GM18499 (cell line): ENCODE results near the gene PTPRM.

Experiments used
- ATAC-seq: cut with Tn5 transposase; IDR thresholded peaks from one replicate; pipeline ENCODE4 v1.9.1; 2021; ENCODE audit warnings: moderate number of reproducible peaks; ENCODE audit not compliant: insufficient read depth, unreplicated experiment

The PTPRM gene

DNA sequence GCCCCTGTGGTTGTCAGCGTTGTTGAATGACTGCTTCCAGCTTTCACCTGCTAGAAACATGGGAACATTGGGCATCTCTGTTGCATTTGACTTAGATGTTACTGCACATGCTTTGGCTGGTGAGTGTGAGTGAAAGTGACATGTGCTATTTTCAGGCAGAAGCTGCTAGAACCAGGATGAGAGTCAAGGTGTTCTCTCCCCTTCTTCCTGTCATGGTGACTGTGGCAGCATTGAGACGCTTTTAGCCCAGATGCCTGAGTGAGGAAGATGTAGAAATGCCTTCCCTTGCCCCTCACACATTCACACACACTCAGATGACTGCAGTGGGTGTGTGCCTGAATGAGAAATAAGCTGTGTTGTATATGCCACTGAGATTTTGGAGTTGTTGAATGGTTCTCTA, 220.2 kb downstream of the PTPRM start:
- ATAC-seq = no peak

DNA sequence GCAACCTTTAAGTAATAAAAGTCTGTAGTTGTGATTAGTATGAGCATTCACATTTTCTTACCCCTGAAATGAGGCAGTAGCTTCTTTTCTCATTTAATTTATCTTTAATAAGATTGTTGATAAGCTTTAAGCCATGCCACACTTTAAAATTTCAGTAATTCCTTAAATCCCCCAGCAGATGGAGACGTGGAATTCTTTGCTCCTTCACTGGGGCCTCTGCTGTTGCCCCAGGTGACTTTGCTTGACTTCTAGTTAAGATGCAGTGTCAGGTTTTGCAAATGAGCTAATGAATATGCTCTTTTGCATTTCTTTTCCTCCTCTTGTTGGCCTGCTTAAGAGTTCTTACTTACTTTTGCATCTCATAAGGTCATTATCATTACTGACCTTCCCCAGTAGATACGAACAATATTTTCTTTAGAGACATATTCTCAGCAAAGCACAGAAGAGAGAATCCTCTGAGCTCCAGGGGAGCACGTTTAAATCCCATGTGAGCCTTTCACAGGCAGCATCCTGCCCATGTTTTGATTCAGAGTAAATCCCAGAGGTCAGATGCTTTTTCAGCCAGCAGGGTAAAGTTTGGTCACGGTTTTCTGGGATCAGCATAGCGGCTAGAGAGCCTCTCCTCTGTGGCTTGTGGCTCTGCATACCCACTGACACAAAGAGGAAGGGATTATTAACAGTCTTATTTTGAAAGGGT, 222.9 kb downstream of the PTPRM start:
- no peak for ATAC-seq

DNA sequence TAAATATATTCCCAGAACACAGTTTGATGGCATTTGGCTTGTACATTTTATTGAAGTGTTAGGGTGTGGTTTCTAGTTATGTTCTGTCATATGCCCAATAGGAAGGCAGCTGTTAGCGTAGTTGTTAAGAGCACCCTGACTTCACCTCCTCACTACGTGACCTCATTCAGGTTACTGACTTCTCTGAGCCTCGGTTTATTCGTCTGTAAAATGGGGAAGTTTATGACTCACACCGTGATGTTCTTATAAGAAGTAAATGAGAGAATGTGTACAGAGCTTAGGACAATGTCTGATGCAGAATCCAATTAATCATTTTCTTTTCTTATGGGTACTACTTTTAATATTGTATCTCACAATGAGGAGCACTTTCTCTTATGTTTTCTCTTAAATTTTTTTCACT, 226.0 kb downstream of the PTPRM start:
- ATAC-seq = no peak

DNA sequence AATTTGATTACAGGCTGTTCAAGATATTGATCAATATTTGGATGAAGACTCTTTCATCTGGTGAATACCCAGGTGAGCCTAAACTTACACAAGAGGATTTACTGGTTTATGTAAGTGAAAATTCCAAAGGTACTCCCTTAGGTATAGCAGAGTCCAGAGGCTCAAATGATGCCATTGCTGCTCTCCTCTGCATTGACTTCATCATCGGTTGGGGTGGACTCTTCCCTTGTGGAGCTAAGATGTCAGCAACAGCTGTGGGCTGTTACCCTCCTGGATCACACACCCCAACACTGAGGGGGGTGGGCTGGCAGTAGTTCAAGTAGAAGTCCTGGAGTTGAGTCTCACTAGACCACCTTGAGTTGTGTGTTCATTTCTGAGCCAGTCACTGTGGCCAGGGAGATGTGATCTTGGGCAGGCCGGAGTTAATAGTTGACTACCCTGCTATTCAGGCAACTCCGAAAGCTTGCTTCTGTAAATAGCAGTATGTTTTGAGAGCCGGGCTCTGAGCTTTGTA, 236.9 kb downstream of the PTPRM start:
- no peak for ATAC-seq

DNA sequence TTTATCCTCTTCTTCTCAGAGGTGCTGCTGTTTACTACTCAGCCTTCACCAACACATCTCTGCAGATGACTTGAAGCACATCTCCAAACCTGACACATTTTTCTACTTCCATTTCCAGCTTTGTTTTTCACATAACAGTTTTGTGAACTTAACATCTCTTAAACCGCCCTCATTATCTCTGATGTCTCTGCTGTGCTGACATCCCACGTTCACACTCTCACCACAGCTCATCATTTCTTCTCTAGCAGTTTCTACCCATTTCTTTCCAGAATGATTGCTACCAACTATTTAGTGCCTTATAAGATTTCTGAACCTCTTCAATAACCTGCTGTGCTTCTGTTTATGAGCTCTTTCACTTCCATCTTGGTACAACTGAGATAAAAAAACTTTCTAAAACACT, 238.0 kb downstream of the PTPRM start:
- ATAC-seq = no peak

DNA sequence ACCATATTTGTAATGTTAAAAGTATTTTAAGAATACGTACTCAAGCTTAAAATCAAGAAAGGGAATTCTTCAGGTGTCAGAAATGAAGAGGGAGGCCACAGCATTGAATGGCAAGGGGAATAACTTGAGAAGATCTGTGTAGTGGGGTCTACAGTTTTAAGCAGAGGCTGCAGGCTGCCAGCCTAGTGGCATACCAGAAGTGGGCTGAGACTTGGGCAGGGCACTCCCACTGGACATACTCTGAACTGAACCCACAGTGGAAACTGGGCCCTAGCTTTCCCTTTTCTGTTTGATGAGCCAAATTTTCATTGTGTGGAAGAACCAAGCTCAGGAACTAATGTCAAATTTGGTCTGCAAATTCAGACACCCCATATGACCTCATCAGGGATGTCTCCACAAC, 238.8 kb downstream of the PTPRM start:
- no peak for ATAC-seq

DNA sequence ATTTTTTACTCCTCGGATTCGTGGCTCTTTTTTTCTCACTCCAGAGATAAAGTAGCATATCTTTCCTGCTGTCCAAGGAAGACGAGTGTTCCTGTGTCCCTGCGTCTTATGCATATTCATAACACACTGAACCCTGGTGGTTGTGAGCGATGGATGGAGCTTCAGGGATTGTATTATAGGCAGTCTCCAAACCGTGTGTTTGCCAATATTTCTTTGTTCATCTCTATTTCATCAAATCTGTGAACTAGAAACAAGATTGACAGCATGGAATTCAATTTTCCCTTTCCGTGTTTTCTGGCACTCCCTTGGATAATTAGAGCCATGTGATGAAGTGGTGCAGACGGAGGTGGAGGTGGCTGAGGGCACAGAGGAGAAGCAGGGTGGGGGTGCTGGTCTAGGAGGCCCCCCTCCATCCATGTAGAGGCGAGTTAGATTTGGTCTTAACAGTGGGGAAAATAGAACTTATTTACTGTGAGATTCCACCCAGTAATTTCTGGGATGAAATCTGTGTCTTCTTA, 240.9 kb downstream of the PTPRM start:
- ATAC-seq = no peak

DNA sequence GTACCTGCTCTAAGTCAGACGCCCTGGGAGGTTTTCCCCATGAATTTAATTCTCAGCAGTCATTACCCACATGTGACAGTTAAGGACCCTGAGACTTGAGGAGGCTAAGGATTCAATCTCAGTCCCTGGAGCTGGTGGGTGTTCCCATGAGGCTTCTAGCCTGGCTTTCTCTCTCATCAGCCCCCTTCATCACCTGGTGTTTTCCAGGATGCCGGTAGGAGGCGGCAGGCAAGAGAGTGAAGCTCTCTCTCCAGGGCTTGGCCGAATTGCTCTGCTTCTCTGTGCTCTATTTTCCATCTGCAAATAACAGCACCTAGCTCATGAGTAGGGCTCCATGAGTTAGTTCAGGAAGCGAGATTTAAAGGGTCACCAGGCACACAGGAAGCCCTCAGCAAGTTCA, 241.9 kb downstream of the PTPRM start:
- no peak for ATAC-seq

DNA sequence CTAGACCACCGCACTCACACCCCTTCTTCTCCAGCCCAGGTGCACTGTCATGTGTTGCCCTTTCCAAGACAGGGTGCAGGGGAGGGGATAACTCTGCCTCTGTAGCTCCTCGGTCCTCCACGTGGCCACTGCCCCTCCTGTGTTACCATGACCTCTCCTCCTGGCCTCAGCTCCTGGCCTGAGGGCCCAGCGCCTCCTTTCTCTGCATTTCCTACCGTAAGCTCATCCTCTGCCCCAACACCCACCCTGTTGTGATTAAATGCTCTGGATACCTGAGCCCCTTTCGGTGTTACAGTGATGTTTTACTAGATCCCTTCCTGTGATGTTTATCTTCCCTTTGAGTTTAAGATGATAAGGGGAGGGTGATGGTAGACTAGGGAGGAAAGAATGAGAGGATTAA, 242.3 kb downstream of the PTPRM start:
- ATAC-seq = no peak

DNA sequence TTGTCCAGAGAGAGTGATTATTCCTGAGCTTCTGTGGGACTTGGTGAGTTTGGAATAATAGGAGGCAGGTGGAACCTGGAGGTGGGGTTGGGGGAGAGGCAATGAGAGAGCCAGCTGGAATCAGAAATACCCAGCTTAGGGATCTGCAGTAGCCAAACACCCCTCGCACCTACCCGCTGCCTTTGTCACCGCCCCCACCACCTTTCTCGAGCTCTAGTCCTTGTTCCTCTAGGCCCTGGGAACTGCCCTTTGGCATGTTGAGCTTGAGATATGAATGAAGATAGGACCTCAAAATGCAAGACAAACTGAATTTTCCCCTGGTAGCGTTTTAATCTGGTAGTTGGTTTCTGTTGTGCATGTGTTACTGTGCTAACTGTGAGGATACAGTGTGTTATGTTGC, 242.9 kb downstream of the PTPRM start:
- no peak for ATAC-seq

DNA sequence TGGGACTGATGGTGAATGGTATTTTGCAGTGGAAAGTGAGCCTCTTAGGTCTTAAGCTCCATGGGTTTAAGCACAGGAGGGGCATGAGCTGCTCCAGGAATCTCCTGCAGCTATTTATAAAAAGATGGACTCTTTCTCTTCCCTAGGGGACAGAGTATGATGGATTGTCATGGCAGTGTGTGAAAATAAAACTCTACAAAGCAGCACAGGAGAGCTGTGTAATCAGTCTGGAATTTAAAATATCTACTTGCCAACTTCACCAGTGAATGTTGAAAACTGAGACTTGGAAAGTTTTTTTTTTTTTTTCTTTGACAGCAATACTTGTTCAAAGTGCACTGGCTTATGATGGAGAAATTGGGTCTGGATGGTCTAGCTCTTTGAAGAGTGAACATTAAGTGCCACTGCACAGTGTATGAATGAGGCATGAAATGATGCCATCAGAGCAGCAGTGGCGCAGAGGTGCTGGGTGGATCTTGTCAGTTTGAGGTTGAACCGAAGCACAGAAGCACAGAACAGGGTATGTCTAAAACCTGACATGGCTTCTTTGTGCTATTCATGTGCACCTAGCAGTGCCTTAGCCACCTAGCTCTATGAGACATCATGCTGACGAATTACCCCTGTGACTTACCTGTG, 245.4 kb downstream of the PTPRM start:
- no peak for ATAC-seq

DNA sequence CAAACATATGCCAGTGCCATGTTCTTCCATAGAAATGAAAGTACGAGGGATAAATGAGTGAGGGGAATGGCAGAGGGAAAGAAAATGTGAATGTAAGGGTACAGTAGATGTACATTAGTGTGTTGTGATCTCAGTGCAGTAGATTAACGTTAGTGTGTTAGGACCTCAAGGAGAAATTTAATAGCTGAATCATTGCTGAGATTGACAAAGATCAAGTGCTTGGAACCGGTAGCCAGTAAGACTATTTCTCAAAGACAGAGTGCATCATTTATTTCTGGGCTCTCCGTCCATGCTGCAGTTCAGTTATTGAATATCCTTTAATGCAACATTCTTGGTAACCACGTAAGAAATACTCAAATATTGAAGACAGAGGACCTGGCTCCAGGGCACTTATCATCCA, 246.0 kb downstream of the PTPRM start:
- ATAC-seq = no peak

DNA sequence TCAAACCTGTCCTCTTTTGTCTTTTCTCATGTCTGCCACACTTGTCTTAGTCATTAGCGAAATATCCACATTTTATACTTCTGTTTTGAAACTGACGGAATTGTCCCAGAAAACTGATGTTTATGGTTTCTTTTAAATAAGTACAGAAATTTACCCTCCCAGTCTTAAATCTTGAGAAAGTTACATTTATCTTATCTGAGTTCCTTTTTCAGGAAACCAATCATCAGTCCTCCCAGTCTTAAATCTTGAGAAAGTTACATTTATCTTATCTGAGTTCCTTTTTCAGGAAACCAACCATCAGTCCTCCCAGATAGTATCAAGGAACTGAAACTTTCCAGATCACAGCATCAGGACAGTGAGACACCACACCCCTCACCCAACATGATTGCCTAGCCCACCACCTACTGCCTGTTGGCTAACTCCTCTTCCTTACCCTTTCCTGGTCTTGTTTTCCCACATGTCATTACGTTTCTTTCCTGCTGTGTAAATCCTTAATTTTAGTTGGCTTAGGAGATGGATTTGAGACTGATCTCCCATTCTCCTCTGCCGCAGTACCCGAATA, 247.7 kb downstream of the PTPRM start:
- no peak for ATAC-seq

DNA sequence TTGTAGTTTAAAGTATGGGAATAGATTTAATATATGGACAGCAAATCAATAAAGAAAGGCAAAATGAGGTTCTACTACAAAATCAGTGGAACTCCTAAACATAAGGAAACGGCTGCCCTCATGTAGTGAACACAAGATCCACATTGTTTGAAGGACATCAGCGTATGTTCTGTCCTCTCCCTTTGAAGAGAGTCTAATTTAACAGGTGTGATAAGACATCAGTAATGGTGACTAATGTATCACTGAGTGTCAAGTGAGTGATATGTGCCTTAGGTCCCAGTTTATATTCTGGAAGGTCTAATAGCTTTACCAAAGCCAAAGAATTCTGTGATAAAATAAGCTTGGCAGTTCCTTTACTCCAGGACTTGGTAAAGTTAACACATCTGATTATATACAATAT, 248.7 kb downstream of the PTPRM start:
- no peak for ATAC-seq

DNA sequence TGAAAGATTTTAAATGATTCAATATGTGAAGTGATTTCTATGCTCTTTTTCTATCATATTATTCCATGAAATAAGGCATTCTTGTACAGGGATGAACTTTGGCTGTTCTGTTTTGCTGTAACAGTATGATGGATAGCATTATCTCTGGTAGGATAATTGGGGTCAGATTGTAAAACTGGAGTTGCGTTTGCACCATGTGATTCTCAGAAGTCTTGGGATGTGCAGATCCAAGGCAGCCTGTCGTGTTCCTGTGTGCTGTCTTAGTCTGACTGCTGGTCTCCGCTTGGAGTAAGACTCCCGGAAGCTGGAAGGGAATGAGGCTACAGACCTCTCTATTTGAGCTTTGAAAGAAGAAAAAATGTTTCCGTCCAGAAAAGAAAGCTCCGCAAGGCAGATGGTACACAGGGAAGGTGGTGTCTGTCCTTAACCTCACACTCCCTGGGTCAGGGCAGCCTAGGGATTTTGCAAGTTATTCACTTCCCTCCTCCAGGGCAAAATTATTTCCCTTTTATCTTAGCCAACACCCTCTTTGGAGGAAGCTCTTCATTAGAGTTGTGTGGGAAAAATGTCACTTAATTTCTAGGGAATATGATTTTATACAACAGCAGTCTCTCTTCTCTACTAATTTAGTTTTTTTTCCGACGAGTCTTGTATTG, 250.6 kb downstream of the PTPRM start:
- ATAC-seq = no peak

DNA sequence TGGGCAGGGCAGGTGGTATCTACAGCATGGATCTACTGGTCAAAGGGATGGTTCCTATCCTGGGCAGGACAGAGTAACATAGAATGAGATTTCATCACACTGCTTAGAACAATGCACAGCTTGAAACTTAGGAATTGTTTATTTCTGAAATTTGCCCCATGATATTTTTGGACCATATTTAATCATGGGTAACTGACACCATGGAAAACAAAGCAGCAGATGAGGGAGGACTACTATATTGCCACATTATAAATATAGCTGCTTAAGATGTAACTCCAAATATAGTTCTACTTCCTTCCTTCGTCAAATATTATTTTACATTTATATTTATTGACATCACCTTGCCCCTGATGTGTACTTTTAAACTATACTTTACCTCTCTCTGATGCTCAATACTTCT, 254.7 kb downstream of the PTPRM start:
- ATAC-seq = no peak

DNA sequence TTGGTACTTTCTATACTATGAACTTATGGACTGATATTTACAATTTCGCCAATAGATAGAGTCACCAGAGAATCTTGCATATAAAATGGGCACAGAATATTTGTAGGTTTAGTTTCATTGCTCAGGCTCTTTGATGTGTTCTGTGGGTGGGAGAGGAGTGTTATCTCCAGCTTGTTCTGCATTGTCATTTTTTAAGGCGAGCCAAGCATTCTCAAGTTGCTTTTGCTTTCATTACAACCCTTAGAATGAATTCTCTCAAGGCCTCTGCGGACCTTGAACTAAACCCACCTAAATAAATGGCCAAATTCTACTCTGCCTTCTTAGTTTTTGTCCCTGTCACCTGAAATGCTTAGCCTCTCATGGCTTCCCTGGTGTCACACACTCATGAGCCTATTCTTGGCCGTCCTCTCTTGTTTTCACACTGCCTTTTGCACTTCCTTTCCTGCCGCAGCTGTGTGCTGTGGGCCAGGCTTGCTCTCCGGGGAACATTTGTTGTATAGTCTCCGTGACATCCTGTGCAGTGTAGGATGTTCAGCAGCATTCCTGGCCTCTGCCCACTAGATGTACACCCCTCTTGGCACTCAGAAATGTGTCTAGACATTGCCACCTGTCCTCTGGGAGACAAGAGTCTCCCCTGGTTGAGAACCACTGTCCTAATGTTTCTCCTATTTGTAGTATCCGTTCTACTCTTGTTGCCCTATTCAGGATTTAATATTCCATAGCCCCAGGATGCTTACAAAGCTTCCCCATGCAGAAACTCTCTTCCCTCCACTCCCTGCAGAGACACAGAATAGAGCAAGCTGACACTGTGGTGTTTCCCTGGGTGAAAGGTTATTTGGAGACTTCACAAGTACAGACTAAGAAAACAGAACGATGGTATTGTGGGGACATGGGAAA, 255.6 kb downstream of the PTPRM start:
- ATAC-seq = no peak

DNA sequence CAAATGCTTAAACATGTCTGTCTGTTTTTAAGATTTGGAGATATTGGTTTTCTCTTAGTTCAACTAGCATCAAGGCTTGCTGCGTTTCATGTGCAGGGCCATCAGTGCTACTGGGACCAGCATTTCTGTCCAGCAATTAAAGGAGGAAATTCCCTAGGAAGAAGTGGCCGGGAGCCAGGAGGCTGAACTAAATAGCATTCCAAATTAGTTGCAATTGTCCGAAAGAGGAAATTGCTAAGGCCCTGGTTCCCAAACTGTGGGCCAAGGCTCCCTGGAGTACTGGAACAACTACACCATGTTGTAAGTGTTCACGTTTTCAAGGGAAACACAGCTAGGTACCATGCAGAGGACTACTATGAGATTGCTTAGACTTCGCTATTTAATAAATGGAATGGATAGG, 257.9 kb downstream of the PTPRM start:
- ATAC-seq = no peak

DNA sequence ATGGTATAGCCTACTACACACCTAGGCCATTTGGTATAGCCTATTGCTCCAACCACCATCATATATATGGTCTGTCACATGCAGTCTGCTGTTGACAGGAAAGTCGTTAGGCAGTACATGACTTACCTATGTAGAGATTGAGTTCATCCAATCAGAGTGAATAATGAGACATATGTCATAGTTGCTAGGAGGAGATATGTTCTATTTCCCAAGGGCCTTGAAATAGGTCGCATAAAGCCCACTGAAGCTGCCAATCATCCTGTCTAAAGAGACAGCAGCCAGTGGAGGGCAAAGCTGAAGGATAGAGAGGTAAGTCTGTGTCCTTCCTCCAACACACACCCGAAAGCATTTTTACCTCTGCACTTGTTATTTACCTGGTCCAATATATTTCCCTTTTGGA, 263.4 kb downstream of the PTPRM start:
- ATAC-seq = no peak

DNA sequence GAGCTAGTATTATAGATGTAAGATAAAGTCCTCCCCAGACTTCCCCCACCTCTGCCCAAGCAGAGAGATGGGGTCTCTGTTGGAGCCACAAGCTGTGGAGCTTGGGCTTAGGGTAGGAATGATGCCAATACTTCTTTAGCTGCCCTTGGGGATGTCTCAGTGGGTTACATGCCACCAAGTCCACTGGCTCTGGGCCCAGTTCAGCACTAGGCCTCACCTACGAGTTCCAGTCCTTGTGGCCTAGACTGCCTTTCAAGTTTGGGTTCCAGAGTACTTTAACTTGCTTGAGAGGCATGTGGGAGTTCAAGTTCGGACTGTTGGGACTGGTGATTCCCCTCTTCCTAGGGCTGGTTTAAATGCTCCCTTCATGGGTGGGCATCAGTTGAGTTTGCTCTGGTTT, 272.4 kb downstream of the PTPRM start:
- ATAC-seq = no peak
